Liver (tissue), 3 donors: ENCODE results near the gene TMEM221.

Experiments used
- CTCF ChIP-seq: fragments of 150-350 bp; IDR thresholded peaks from 2 replicates; pipeline ENCODE4 v1.5.1; 2017; ENCODE audit warnings: improper control_type of control experiment, low read depth, low read length; ENCODE audit not compliant: missing input control
- MAX ChIP-seq: IDR thresholded peaks from 2 replicates; pipeline ENCODE4 v1.6.1; 2016; ENCODE audit warnings: antibody characterized with exemption
- REST ChIP-seq: IDR thresholded peaks from 2 replicates; pipeline ENCODE4 v1.6.1; 2016; ENCODE audit warnings: antibody characterized with exemption, mild to moderate bottlenecking
- RXRA ChIP-seq, 2 donors: IDR thresholded peaks; 2 replicates each; pipeline ENCODE4 v1.6.1; 2017 to 2018; ENCODE audit warnings: antibody characterized with exemption in 2 of 2, mild to moderate bottlenecking in 1 of 2
- SP1 ChIP-seq: IDR thresholded peaks from 2 replicates; pipeline ENCODE4 v1.6.1; 2018; ENCODE audit warnings: antibody characterized with exemption, mild to moderate bottlenecking
- TAF1 ChIP-seq: conservative IDR thresholded peaks from 2 replicates; pipeline ENCODE4 v1.6.1; 2016; ENCODE audit warnings: antibody characterized with exemption, mild to moderate bottlenecking
- donor health status: healthy.
- donor health status: healthy.

- no peak for TF ChIP-seq SP1
- no peak for TF ChIP-seq CTCF
- no peak for TF ChIP-seq RXRA (IDR thresholded peaks at IDR 0.05)
- no peak for TF ChIP-seq MAX
- TF ChIP-seq TAF1, result no peak
- no peak for TF ChIP-seq REST
These were observed 13.2 kb downstream of the TMEM221 start for GRCh38 chr19:17435218-17435617.
